VCaP (cell line): ENCODE results near the gene DMRT3.

ENCODE experiments used
- H3K27ac ChIP-seq: fragments of 450-650 bp; 2 replicates; pipeline ENCODE4 v1.5.1; 2017
- TF ChIP-seq, protein P1 (sequence below): fragments of 450-650 bp; conservative IDR thresholded peaks from 2 replicates; pipeline ENCODE4 v1.5.1; 2017; ENCODE audit warnings: mild to moderate bottlenecking, moderate library complexity

Gene DMRT3

DNA sequence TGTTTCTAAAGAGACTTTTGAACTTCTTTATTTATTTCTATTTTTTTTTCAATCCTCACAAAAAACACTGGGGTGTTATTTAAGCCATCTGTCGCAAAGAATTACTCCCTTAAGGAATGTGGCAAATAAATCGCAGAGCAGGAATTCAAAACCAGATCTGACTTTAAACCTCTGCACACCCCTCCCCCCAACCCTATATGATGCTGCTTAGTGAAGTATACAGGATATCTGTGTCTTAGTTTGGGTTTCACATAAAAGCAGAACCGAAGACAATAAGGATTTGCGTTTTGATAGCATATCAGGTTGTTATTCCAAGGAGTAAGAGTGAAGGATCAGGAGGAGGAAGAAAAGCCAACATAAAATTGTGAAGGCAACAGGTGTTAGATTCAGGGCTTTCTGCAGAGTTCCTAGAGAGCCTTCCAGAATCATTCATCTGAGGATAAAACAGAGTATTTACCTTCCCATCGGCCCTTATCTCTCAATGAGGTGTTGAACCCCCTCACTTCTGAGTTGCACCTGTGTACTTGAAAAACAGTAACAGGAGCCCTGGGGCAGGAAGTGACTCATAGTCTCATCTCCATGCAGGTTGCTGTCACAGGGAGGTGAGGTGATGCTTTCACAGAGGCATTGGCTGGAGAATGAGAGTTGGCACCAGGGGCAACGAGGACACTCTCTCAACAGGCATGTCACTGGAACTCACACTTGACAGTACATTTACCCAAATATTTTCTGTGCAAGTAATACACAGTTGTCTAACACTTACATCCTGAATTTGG lies 33.5 kb upstream of the DMRT3 start:
- TF ChIP-seq, protein P1, sequence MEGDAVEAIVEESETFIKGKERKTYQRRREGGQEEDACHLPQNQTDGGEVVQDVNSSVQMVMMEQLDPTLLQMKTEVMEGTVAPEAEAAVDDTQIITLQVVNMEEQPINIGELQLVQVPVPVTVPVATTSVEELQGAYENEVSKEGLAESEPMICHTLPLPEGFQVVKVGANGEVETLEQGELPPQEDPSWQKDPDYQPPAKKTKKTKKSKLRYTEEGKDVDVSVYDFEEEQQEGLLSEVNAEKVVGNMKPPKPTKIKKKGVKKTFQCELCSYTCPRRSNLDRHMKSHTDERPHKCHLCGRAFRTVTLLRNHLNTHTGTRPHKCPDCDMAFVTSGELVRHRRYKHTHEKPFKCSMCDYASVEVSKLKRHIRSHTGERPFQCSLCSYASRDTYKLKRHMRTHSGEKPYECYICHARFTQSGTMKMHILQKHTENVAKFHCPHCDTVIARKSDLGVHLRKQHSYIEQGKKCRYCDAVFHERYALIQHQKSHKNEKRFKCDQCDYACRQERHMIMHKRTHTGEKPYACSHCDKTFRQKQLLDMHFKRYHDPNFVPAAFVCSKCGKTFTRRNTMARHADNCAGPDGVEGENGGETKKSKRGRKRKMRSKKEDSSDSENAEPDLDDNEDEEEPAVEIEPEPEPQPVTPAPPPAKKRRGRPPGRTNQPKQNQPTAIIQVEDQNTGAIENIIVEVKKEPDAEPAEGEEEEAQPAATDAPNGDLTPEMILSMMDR, result no peak
- no peak overlapping the region for H3K27ac ChIP-seq

DNA sequence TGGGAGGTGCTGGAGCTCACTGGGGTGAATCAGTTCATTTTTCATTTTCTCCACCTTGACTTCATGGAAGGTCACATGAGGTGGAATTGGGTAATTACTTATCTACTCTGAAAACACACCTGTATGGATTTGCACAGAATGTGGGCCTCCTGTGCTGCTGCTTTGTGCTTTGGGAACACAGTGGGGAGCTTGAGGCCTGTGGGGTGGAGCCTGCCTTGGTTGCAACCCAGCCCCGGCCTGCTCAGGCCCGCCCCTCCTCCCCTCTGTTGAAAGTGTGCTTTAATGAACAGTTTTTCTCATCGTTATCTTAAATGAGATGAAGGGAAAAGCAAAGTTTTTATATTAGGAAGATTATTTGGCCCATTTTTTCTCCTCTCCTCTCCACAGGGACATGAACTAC lies 28.5 kb upstream of the DMRT3 start:
- H3K27ac ChIP-seq, result no peak overlapping the region
- TF ChIP-seq, protein P1, result no peak

DNA sequence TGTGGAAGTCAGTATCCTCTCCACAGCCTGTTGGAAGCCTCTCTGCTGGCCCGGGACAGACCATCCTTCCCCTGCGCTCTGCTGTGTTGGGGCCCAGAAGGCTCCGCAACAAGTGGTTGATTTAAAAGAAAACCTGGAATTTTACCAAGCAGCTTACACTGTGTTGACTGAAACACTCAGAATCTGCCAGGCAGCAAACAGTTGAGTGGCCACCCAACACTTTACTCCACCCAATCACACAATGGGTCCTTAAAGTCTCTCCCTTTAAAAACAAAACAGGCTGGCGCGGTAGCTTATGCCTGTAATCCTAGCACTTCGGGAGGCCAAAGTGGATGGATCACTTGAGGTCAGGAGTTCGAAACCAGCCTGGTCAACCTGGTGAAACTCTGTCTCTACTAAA lies 28.0 kb upstream of the DMRT3 start:
- TF ChIP-seq, protein P1, result no peak
- H3K27ac ChIP-seq, result no peak overlapping the region

DNA sequence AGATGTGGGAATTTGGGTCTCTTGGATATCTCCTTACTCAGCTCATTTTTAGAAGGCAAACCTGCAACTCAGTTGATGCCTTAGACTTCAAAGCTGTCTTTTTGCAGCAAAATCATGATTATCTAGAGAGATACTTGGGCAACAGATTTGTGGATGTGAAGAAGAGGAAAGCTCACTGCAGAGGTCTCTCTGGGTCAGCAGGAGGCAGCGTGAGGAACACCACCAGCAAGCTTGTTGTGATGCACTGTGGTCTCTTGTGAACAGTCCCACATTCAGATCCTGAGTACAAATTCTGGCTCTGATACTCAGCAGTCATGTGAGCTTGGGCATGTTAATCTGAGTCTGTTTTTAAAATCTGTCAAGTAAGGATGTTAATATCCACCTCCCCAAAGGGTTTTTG lies 26.3 kb upstream of the DMRT3 start:
- no peak overlapping the region for H3K27ac ChIP-seq
- TF ChIP-seq, protein P1, result no peak

DNA sequence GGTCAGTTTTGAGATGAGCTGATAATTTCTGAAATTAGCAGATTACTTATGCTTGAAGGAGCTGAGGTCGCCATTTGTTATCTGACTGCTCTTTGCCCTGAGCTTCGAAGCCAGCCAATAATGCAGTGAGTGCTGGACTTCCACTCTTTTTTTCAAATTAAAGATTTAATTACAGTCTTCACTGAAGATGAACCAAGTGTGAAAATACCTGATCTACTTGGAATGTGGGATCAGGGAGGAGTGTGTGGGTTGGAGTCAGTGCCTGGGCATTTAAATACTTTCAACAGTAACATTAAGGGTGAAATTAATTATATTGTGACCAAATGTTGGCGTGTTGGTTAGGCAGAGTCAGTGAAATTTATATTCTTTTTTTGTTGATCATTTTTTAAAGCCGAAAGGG lies 23.9 kb upstream of the DMRT3 start:
- H3K27ac ChIP-seq, result no peak overlapping the region
- TF ChIP-seq, protein P1, result no peak

DNA sequence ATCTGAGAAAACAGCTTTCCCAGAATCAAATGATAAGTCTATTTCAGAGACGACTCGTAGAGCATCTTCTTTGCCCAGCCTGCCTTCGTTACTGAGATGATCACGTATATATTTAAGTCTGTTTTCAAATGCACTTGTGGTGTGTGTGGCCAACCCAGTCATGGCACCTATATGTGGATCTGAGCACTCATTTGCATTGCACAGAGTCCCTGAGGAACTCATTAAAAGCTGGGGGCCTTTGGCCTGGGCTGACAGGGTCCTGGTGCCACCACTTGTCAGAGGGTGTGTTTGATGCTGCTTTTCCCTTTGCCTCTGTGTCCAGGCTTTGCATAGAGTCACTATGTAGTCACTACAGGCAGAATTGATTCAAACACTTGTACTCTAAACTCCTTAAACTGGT lies 17.4 kb upstream of the DMRT3 start:
- H3K27ac ChIP-seq, result no peak overlapping the region
- TF ChIP-seq, protein P1, result no peak

DNA sequence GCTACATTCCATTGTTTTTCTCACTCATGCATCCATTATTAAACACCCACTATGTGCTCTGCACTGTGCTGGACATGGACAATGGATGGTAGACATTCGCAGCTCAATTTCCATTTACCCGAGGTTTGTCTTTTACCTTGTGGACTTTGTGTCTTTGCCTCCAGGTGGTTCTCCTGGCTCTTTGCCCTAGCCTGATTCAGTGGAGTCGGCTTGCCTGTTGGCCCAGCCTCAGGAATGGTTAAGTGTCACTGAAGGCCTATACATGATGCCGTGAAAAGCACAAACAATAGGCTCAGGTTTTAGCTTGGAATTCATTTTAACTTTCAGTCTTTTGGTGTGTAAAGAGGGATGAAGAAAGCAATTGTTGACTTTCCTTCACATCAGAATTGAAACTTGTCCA lies 16.5 kb upstream of the DMRT3 start:
- no peak overlapping the region for H3K27ac ChIP-seq
- TF ChIP-seq, protein P1, result no peak
